IPS-20b (cell line): ENCODE results near the gene ADGRV1.
"Not testable (repeated sequence)": the region's sequence is repeated elsewhere in the genome, so short reads cannot be mapped to it uniquely, and the experiment has no call there.

Experiments used
- H3K27ac ChIP-seq: one replicate; pipeline ENCODE4 v1.5.1; 2013; ENCODE audit warnings: low read length
- H3K27me3 ChIP-seq: 2 replicates; pipeline ENCODE4 v1.6.1; 2013; ENCODE audit warnings: mild to moderate bottlenecking, low read length, inconsistent platforms; ENCODE audit not compliant: insufficient read depth
- H3K36me3 ChIP-seq: 2 replicates; pipeline ENCODE4 v1.6.1; 2013; ENCODE audit warnings: low read depth, mild to moderate bottlenecking, inconsistent platforms, low read length, moderate library complexity; ENCODE audit not compliant: insufficient read depth
- H3K4me1 ChIP-seq: 2 replicates; pipeline ENCODE4 v1.6.1; 2013; ENCODE audit warnings: mild to moderate bottlenecking, control low read depth, inconsistent platforms, low read length, moderate library complexity; ENCODE audit not compliant: insufficient read depth
- H3K4me3 ChIP-seq: 2 replicates; pipeline ENCODE4 v1.5.1; 2013; ENCODE audit warnings: mild to moderate bottlenecking, low read length, inconsistent platforms
- H3K9ac ChIP-seq: 2 replicates; pipeline ENCODE4 v1.6.1; 2013; ENCODE audit warnings: low read depth, mild to moderate bottlenecking, inconsistent platforms, low read length, moderate library complexity
- H3K9me3 ChIP-seq: 2 replicates; pipeline ENCODE4 v1.6.1; 2013; ENCODE audit warnings: mild to moderate bottlenecking, low read depth, low read length, inconsistent platforms; ENCODE audit not compliant: insufficient read depth

Gene ADGRV1

DNA sequence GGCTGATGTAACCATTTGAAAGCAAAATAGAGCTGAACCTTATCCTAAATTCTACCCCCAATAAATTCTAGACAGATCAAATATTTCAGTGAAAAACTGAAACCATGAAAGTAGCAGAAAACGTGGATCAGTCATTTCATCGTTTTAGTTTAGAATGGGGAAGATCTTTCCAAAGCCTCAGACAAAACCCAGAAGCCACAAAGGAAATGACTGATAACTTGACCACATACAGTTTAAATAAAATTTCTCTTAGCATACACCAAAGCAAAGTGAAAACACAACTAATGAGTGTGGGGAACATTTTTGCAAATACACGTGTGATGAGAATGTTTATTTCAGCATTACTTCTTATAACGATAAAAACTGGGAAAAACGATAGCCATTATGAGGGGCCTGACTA, 284.8 kb downstream of the ADGRV1 start:
- Histone ChIP-seq H3K36me3 (peaks cover 23% of the 10 kb centered on the region), H3K27me3 (no peaks in the 10 kb centered on the region), H3K9me3 (no peaks in the 10 kb centered on the region), H3K27ac (no peak overlapping the region), H3K4me1 (no peaks in the 10 kb centered on the region), H3K4me3 (no peak overlapping the region), H3K9ac (no peak overlapping the region)

DNA sequence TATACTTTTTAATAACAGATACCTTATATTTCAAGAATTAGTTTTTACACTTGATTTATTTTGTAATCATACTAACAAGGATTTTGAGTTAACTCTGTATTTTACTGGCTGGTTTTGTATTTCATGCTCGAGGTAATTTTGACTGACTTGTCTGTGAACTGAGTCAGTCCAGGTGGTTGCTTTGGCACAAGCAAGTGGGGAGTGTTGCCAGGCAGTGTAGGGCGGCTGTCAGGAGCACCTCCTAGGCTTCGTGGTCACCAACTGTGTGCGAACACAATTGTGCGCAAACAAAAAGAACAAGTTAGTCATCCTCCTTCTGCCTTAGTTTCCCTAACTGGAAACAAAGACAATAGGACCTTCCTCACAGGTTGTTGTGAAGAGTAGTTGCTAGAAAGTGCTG, 286.3 kb downstream of the ADGRV1 start:
- Histone ChIP-seq H3K27me3 (no peaks in the 10 kb centered on the region), H3K9ac (no peak overlapping the region), H3K4me1 (no peaks in the 10 kb centered on the region), H3K36me3 (peaks cover 30% of the 10 kb centered on the region), H3K9me3 (no peaks in the 10 kb centered on the region), H3K4me3 (no peak overlapping the region), H3K27ac (no peak overlapping the region)

DNA sequence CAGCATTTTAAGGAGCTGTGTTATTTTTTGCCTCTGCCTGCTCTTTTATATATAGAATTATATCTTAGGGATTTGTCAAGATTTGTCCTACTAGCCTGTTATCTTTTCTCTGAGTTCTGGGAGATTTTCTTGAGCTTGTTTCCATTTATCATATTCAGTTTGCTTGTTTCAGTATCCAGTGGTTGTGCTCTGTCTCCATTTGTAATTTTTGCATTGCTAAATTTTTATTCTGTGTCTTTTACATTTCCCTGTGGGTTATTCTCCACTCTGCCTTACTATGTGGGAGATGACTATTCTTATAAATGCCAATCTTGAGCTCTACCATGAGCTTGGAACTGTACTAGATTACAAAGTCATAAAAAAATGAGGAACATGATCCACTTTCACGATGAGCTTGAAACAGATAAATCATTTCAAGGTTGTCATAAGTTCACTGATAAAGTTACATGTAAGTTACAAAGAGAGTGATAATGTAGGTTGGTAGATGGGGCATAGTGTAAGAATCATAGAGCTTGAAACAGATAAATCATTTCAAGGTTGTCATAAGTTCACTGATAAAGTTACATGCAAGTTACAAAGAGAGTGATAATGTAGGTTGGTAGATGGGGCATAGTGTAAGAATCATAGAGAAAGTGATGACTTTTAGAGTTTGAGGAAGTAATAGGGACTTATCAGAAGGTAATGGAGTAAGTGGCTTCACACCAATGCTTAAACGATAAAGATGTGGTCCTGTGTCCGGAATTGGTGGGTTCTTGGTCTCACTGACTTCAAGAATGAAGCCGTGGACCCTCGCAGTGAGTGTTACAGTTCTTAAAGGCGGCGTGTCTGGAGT, 287.3 kb downstream of the ADGRV1 start:
- Histone ChIP-seq H3K36me3 (peaks cover 22% of the 10 kb centered on the region; the same call in 1 of the 2 replicates), H3K9ac (no peak overlapping the region), H3K4me1 (no peaks in the 10 kb centered on the region), H3K4me3 (no peak overlapping the region), H3K27me3 (no peaks in the 10 kb centered on the region), H3K9me3 (no peaks in the 10 kb centered on the region), H3K27ac (no peak overlapping the region)

DNA sequence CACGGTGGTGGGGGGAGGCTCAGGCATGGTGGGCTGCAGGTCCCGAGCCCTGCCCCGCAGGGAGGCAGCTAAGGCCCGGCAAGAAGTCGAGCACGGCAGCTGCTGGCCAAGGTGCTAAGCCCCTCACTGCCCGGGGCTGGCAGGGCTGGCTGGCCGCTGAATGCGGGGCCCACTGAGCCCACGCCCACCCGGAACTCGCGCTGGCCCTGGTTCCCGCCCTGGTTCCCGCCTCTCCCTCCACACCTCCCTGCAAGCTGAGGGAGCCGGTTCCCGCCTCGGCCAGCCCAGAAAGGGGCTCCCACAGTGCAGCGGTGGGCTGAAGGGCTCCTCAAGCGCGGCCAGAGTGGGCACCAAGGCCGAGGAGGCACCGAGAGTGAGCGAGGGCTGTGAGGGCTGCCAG, 289.0 kb downstream of the ADGRV1 start:
- H3K4me3 ChIP-seq, H3K9me3 ChIP-seq, H3K27ac ChIP-seq, H3K27me3 ChIP-seq, H3K9ac ChIP-seq, H3K4me1 ChIP-seq: not testable (repeated sequence)
- H3K36me3 ChIP-seq: peaks cover 27% of the 10 kb centered on the region; the same call in 1 of the 2 replicates

DNA sequence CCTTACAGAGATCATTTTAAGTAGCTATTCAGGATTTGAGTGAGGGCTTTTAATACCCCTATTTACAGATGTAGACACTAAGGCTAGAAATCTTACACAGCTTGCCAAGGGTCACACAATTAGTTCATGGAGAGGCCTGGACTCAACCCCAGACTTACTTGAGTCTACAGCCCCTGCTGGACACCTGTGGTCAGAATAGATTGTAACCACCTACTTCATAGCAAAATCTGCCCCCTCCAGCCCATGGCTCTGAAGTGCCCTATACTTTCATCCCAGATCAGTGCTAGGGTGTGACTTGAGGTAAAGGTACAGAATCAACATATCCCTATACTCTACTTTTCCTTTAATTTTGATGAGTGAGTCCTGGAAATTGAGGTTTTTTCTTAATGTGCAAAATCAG, 291.3 kb downstream of the ADGRV1 start:
- Histone ChIP-seq H3K4me1 (no peaks in the 10 kb centered on the region), H3K9ac (no peak overlapping the region), H3K27ac (no peak overlapping the region)

DNA sequence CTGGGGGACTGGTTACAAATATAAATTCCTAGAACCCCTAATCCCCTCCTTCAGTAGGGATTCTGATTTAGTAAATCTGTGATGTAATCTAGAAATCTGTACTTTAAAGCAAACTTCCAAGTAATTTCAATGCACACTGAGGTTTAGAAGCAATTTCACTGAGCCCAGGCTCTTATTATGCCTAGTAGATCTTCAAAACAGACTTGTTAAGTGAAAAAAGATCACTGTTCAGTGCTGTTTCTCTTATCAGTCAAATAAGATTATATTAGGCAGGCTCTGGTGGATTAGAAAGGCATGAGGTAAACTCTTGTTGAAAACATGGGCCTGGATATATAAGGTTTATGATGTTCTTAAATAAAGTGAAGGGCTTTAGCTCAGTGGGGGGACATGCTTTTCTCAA, 293.9 kb downstream of the ADGRV1 start:
- no peak overlapping the region for H3K27ac ChIP-seq
- no peak overlapping the region for H3K9ac ChIP-seq
- H3K36me3 ChIP-seq: peaks cover 68% of the 10 kb centered on the region
- no peaks in the 10 kb centered on the region for H3K27me3 ChIP-seq
- no peaks in the 10 kb centered on the region for H3K9me3 ChIP-seq
- H3K4me3 ChIP-seq: no peak overlapping the region
- H3K4me1 ChIP-seq: no peaks in the 10 kb centered on the region

More for the DNA sequence above, 291.3 kb downstream of the ADGRV1 start:
- Histone ChIP-seq H3K36me3 (peaks cover 50% of the 10 kb centered on the region), H3K4me3 (no peak overlapping the region), H3K9me3 (no peaks in the 10 kb centered on the region), H3K27me3 (no peaks in the 10 kb centered on the region)

DNA sequence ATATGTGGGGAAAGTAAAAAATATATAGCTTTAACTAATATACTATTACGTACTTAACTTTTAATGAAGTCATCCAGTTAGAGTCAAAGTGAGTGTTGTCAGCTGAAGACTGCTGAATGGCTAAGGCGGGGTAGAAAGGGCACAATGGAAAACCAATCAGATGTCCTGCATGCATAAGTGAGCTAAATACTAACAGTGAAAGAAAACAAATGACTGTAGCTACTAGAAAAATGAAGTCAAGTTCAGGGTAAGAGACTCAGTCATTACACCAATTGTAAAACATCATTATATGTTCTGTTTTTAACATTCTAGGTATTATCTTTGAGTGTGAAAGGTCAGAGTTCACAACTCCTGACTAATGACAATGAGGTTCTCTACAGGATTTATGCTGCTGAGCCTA, 295.2 kb downstream of the ADGRV1 start:
- Histone ChIP-seq H3K27me3 (no peaks in the 10 kb centered on the region), H3K9me3 (no peaks in the 10 kb centered on the region), H3K27ac (no peak overlapping the region), H3K4me3 (no peak overlapping the region), H3K4me1 (no peaks in the 10 kb centered on the region), H3K36me3 (peaks cover 70% of the 10 kb centered on the region), H3K9ac (no peak overlapping the region)

DNA sequence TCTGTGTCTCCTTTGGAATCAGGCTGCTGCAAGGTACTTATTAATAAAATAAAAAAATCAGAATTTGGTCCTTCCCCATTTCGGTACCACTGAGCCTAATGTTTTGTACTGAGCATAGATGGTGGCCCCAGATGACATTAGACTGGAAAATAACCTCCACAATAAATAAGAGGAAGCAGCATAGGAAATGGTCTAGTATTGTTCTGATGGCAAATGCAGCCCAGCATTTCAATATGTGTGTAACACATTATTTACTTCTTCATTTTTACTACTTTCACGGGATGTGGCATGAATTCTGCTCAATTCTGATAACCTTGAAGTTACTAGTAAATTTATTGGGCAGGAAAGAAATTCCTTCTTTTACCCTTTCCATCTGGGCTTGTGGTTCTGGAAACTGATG, 295.6 kb downstream of the ADGRV1 start:
- Histone ChIP-seq H3K36me3 (peaks cover 66% of the 10 kb centered on the region), H3K9me3 (no peaks in the 10 kb centered on the region), H3K9ac (no peak overlapping the region)

DNA sequence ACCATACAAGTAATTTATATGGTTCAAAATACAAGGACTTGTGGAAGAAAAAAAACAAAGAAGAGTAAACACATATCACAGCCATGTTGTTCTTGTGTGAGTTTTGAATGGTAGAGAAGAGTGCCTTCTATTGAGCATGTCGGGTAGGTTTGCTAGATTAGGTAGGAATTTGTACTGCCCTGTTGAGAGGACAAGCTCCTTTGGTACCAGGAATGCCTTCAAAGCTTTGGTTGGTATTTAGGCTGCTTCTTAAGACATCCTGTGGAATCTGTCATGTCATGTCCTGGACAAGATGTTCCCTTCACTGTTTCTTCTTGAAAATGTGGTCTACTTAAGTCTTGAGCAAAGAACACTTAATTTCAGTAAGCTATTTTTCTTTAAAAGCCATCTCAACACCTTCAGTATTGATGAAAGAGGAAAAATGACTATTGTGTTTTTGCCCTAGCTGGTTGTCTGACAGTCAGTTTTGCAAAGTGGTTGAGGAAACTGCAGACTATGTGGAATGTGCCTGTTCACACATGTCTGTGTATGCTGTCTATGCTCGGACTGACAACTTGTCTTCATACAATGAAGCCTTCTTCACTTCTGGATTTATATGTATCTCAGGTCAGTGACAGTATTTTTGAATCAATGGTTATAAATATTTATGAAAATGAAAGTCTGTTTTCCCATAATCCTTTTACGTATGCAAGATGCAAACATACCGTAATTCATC, 296.9 kb downstream of the ADGRV1 start:
- H3K27ac ChIP-seq: no peak overlapping the region
- no peaks in the 10 kb centered on the region for H3K9me3 ChIP-seq
- H3K4me1 ChIP-seq: no peaks in the 10 kb centered on the region
- H3K27me3 ChIP-seq: no peaks in the 10 kb centered on the region
- H3K9ac ChIP-seq: no peak overlapping the region
- H3K4me3 ChIP-seq: no peak overlapping the region
- peaks cover 62% of the 10 kb centered on the region for H3K36me3 ChIP-seq

More for the DNA sequence above, 295.6 kb downstream of the ADGRV1 start:
- H3K27me3 ChIP-seq: no peaks in the 10 kb centered on the region
- no peak overlapping the region for H3K4me3 ChIP-seq
- H3K4me1 ChIP-seq: no peaks in the 10 kb centered on the region
- no peak overlapping the region for H3K27ac ChIP-seq

DNA sequence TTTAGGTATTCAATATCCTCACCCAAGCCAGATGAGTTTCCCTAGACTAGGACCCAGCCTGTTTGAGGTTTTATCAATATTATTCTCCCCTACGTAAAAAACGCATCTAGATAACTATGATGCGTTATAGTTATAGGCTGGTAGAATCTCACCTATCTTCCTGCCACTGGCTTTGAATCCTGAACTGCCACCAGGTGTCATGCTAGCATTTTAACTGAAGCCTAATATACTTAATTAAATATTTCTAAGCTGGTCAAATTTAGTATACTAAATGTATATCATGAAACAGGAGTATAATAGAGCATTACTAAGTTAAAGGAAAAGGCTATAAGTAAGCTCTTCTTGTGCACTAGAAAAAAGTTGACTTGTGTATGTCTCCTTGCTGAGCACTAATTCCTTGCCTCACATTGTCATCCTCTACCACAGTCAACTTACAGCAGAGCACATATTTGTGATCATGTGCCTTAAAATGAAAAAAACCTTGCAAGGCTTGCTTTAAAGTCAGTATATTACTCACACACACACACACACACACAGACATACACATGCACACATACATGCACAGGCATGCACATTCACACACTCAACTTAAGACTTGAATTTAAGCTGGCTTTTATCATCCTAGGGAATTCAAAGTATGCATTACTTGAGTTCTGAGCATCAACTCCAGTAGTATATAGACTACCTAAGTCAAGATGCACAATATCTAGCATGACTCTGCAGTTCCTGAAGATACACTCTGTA, 303.4 kb downstream of the ADGRV1 start:
- Histone ChIP-seq H3K27me3 (no peaks in the 10 kb centered on the region), H3K4me1 (no peaks in the 10 kb centered on the region), H3K27ac (no peak overlapping the region), H3K4me3 (no peak overlapping the region), H3K9me3 (no peaks in the 10 kb centered on the region), H3K9ac (no peak overlapping the region), H3K36me3 (peaks cover 31% of the 10 kb centered on the region; the same call in 1 of the 2 replicates)

DNA sequence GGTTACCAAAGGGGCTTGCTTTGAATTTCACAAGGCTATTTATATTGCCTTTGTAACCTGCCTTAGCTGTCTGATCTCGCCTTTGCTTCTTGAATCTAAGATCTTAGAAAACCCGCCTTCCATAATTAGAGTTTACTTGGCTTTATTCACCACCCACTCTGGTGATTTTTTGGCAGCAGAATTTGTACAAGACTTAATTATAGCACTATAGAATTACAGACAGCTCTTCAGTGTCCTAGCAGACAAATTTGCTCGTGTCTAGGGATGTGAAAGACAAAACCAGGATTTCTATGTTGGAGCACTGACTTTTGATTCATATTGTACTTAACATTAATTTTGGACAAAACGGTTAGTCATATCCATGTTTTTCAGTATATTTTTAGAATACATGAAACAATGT, 306.6 kb downstream of the ADGRV1 start:
- no peak overlapping the region for H3K4me3 ChIP-seq

More for the DNA sequence above, 306.6 kb downstream of the ADGRV1 start:
- Histone ChIP-seq H3K27me3 (no peaks in the 10 kb centered on the region), H3K9ac (no peak overlapping the region), H3K36me3 (peaks cover 42% of the 10 kb centered on the region; the same call in 1 of the 2 replicates), H3K9me3 (no peaks in the 10 kb centered on the region), H3K27ac (no peak overlapping the region), H3K4me1 (no peaks in the 10 kb centered on the region; the same call in 1 of the 2 replicates)
